ENCODE measurements around the gene TDRD10. TPM values are rescaled to one million over a fixed set of nuclear protein-coding genes. Genes with fewer than 3 reads are reported as not detected.

TDRD10 gene
- total and polyA plus RNA-seq, 4 donors: 0.23 to 1.5 (median 0.78) TPM

- H3K9me3 ChIP-seq (ENCODE audit: control insufficient read depth in 4 of 4, low read length in 3 of 4): no peaks in the 10 kb centered on the region
- H3K9ac ChIP-seq (ENCODE audit: low read depth in 1 of 2, low read length in 2 of 2): no peak overlapping the region
- no peak for TF ChIP-seq TAF1 (conservative IDR thresholded peaks at IDR 0.05)
- TF ChIP-seq HNF4A (conservative IDR thresholded peaks at IDR 0.05): no peak
- TF ChIP-seq YY1 (IDR thresholded peaks at IDR 0.05): no peak
- TF ChIP-seq, protein P1, sequence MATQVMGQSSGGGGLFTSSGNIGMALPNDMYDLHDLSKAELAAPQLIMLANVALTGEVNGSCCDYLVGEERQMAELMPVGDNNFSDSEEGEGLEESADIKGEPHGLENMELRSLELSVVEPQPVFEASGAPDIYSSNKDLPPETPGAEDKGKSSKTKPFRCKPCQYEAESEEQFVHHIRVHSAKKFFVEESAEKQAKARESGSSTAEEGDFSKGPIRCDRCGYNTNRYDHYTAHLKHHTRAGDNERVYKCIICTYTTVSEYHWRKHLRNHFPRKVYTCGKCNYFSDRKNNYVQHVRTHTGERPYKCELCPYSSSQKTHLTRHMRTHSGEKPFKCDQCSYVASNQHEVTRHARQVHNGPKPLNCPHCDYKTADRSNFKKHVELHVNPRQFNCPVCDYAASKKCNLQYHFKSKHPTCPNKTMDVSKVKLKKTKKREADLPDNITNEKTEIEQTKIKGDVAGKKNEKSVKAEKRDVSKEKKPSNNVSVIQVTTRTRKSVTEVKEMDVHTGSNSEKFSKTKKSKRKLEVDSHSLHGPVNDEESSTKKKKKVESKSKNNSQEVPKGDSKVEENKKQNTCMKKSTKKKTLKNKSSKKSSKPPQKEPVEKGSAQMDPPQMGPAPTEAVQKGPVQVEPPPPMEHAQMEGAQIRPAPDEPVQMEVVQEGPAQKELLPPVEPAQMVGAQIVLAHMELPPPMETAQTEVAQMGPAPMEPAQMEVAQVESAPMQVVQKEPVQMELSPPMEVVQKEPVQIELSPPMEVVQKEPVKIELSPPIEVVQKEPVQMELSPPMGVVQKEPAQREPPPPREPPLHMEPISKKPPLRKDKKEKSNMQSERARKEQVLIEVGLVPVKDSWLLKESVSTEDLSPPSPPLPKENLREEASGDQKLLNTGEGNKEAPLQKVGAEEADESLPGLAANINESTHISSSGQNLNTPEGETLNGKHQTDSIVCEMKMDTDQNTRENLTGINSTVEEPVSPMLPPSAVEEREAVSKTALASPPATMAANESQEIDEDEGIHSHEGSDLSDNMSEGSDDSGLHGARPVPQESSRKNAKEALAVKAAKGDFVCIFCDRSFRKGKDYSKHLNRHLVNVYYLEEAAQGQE (IDR thresholded peaks at IDR 0.05): no peak
- no peak for TF ChIP-seq EGR1 (IDR thresholded peaks at IDR 0.05; ENCODE audit: low read depth in 2 of 2)
- TF ChIP-seq HNF4G (IDR thresholded peaks at IDR 0.05): no peak
- TF ChIP-seq SP1 (IDR thresholded peaks at IDR 0.05): no peak
- no peak for TF ChIP-seq ZBTB33 (IDR thresholded peaks at IDR 0.05)
- TF ChIP-seq NR2F2 (IDR thresholded peaks at IDR 0.05): no peak
- H3K4me3 ChIP-seq (ENCODE audit: low read depth in 1 of 3, low read length in 3 of 3): no peak overlapping the region
- DNase-seq (ENCODE audit: low spot score): no peak
- peaks cover 14 to 44% (median 25%) of the 10 kb centered on the region in 4 donors for H3K36me3 ChIP-seq (ENCODE audit: control insufficient read depth in 4 of 4, insufficient read depth in 3 of 4, low read depth in 1 of 4, low read length in 3 of 4)
- H3K4me1 ChIP-seq (ENCODE audit: control insufficient read depth in 4 of 4, insufficient read depth in 4 of 4, low read length in 3 of 4): peaks cover 0 to 18% (median 7%) of the 10 kb centered on the region in 4 donors
- no peaks in the 10 kb centered on the region for H3K27me3 ChIP-seq (ENCODE audit: control insufficient read depth in 4 of 4, insufficient read depth in 4 of 4, low read length in 3 of 4)
- WGBS: 70% methylated on average over 3 of the region's 3 CpGs
- no peak overlapping the region for H3K27ac ChIP-seq (ENCODE audit: low read depth in 1 of 2, low read length in 2 of 2)
Measured at GRCh38 chr1:154466206-154466605, 35.8 kb upstream of the TDRD10 start.

DNA sequence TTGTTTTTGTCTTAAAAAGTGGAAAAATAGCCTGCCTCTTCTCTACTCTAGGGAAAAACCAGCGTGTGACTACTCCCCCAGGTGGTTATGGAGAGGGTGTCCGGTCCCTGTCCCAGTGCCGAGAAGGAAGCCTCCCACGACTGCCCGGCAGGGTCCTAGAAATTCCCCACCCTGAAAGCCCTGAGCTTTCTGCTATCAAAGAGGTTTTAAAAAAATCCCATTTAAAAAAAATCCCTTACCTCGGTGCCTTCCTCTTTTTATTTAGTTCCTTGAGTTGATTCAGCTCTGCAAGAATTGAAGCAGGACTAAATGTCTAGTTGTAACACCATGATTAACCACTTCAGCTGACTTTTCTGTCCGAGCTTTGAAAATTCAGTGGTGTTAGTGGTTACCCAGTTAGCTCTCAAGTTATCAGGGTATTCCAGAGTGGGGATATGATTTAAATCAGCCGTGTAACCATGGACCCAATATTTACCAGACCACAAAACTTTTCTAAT lies 35.0 kb upstream of the TDRD10 start:
- Histone ChIP-seq H3K9me3 (ENCODE audit: control insufficient read depth in 4 of 4, low read length in 3 of 4) (no peaks in the 10 kb centered on the region), H3K9ac (ENCODE audit: low read depth in 1 of 2, low read length in 2 of 2) (no peak overlapping the region), H3K4me3 (ENCODE audit: low read depth in 1 of 3, low read length in 3 of 3) (no peak overlapping the region), H3K27me3 (ENCODE audit: control insufficient read depth in 4 of 4, insufficient read depth in 4 of 4, low read length in 3 of 4) (no peaks in the 10 kb centered on the region), H3K27ac (ENCODE audit: low read depth in 1 of 2, low read length in 2 of 2) (no peak overlapping the region), H3K4me1 (ENCODE audit: control insufficient read depth in 4 of 4, insufficient read depth in 4 of 4, low read length in 3 of 4) (peaks cover 0 to 18% (median 7%) of the 10 kb centered on the region in 4 donors), H3K36me3 (ENCODE audit: control insufficient read depth in 4 of 4, insufficient read depth in 3 of 4, low read depth in 1 of 4, low read length in 3 of 4) (peaks cover 12 to 41% (median 21%) of the 10 kb centered on the region in 4 donors)
- WGBS: 75% methylated on average over 8 of the region's 8 CpGs
- TF ChIP-seq YY1 (IDR thresholded peaks at IDR 0.05) (no peak), RAD21 (IDR thresholded peaks at IDR 0.05) (peak in 1 of 2 donors; percentile 34)
- DNase-seq (ENCODE audit: low spot score): no peak

- TF ChIP-seq RAD21 (IDR thresholded peaks at IDR 0.05) (no peak), JUND (IDR thresholded peaks at IDR 0.05) (no peak), FOXA2 (IDR thresholded peaks at IDR 0.05) (no peak)
- TF ChIP-seq, protein P1 (IDR thresholded peaks at IDR 0.05): no peak
- no peak overlapping the region for H3K27ac ChIP-seq (ENCODE audit: low read depth in 1 of 2, low read length in 2 of 2)
- no peak for DNase-seq (ENCODE audit: low spot score)
- WGBS: 94% methylated on average over 11 of the region's 11 CpGs
- H3K36me3 ChIP-seq (ENCODE audit: control insufficient read depth in 4 of 4, insufficient read depth in 3 of 4, low read depth in 1 of 4, low read length in 3 of 4): peaks cover 12 to 40% (median 19%) of the 10 kb centered on the region in 4 donors
- no peaks in the 10 kb centered on the region for H3K9me3 ChIP-seq (ENCODE audit: control insufficient read depth in 4 of 4, low read length in 3 of 4)
- H3K4me1 ChIP-seq (ENCODE audit: control insufficient read depth in 4 of 4, insufficient read depth in 4 of 4, low read length in 3 of 4): peaks cover 0 to 18% (median 7%) of the 10 kb centered on the region in 4 donors
- H3K4me3 ChIP-seq (ENCODE audit: low read depth in 1 of 3, low read length in 3 of 3): no peak overlapping the region
- H3K27me3 ChIP-seq (ENCODE audit: control insufficient read depth in 4 of 4, insufficient read depth in 4 of 4, low read length in 3 of 4): no peaks in the 10 kb centered on the region
- no peak overlapping the region for H3K9ac ChIP-seq (ENCODE audit: low read depth in 1 of 2, low read length in 2 of 2)
Measured at GRCh38 chr1:154467434-154468102, 34.5 kb upstream of the TDRD10 start.

Measured in liver (tissue), 9 donors.